Activated CD8-positive, alpha-beta memory T cell treated with anti-CD3 and anti-CD28 coated beads, Interleukin-2, amount 50 U/mL, for 24 hours (primary cell): ENCODE results near the gene SNAPIN.

Source experiments
- DNase-seq: peaks from one replicate; pipeline ENCODE4 v3.0.0-alpha.2; 2020; ENCODE audit errors: extremely low read depth

The SNAPIN gene

DNA sequence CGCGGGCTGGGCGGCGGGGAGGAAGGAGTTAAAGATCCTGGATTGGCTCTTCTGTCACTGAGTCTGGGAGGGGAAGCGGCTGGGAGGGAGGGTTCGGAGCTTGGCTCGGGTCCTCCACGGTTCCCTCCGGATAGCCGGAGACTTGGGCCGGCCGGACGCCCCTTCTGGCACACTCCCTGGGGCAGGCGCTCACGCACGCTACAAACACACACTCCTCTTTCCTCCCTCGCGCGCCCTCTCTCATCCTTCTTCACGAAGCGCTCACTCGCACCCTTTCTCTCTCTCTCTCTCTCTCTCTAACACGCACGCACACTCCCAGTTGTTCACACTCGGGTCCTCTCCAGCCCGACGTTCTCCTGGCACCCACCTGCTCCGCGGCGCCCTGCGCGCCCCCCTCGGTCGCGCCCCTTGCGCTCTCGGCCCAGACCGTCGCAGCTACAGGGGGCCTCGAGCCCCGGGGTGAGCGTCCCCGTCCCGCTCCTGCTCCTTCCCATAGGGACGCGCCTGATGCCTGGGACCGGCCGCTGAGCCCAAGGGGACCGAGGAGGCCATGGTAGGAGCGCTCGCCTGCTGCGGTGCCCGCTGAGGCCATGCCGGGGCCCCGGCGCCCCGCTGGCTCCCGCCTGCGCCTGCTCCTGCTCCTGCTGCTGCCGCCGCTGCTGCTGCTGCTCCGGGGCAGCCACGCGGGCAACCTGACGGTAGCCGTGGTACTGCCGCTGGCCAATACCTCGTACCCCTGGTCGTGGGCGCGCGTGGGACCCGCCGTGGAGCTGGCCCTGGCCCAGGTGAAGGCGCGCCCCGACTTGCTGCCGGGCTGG is 20.2 kb downstream of the SNAPIN start, which contains the start of gene NPR1:
Gene NPR1 (plus strand): TSS at position 170 of the 818 bp plus-strand sequence. CDS start 421 bp downstream, at position 591.
- no peak for DNase-seq

DNA sequence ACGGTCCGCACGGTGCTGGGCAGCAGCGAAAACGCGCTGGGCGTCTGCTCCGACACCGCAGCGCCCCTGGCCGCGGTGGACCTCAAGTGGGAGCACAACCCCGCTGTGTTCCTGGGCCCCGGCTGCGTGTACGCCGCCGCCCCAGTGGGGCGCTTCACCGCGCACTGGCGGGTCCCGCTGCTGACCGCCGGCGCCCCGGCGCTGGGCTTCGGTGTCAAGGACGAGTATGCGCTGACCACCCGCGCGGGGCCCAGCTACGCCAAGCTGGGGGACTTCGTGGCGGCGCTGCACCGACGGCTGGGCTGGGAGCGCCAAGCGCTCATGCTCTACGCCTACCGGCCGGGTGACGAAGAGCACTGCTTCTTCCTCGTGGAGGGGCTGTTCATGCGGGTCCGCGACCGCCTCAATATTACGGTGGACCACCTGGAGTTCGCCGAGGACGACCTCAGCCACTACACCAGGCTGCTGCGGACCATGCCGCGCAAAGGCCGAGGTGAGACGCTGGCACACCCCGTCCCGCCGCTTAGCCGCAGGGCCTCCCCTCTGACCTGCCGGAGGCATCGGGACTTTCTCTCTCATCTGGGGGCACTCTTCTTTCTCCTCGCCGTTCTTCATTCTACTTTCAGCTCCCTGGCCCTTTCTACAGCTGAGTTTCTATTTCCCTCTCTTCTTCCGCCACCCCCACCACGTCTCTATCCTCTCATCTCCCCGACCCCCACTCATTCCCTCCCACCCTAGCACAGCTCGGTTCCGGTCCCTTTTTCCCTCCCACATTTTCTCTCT is 21.0 kb downstream of the SNAPIN start:
- no peak for DNase-seq

DNA sequence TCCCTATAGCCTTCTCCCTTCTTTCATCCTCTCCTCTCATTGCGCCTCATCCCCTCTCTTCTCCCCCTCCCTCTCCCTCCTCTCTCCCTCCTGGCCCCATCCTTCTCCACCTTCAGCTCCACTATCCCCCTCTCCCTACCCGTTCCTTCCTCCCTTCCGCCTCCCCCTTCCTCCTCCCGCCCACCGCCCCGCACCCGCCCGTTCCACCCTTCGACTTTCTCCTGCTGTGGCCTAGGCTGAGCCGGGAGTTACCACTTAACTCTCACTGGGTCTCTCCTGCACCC is 21.6 kb downstream of the SNAPIN start:
- DNase-seq: no peak

DNA sequence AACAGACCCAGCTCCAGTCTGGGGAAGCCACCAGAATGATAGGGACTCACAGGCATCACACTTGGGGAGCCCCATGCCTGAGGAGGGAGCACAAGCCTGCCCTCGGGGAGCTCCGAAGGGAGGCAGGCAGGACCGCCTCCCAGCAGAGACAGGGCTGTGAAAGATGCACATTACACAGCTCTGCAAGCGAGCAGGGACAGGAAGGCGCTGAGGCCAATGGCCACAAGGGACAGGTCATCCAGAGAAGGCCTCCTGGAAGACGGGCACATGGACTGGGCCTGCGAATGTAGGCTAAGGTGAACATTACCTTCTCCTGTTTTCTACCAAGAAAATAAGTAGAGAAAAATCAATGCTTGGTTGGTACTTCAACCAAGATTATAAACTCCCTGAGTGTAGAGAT is 24.2 kb downstream of the SNAPIN start:
- no peak for DNase-seq

DNA sequence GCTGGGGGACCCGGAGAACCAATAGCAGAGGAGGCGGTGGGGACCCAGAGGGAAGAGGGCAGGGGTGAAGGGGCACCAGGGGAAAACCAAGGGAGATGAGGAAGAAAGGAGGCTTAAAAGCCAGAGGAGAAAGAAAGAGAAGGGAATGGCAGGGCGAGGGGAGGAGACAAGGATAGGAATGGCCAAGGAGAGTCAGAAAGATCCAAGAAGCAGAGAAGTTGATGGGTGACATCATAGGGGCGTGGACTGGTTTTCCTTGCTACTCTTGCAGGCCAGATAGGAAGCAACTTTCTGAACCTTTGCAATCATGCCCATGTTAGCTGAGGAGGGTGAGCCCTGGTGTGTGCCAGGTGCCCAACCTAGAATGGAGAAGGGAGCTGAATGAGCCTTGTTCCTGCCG is 25.4 kb downstream of the SNAPIN start:
- no peak for DNase-seq

DNA sequence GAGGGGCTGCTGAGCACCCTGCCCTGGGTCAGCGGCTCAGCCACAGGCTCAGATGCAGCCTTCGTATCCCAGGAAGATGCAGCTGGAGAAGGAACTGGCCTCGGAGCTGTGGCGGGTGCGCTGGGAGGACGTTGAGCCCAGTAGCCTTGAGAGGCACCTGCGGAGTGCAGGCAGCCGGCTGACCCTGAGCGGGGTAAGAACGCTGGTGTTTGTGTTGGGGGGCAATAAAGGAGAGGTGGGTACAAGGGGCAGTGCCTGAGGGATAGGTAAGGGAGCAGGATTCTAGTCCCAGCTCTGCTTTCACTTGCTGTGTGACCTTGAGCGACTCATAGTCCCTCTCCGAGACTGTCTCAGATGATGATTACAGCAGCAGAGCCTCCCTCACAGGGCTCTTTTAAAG is 26.4 kb downstream of the SNAPIN start:
- DNase-seq: no peak

DNA sequence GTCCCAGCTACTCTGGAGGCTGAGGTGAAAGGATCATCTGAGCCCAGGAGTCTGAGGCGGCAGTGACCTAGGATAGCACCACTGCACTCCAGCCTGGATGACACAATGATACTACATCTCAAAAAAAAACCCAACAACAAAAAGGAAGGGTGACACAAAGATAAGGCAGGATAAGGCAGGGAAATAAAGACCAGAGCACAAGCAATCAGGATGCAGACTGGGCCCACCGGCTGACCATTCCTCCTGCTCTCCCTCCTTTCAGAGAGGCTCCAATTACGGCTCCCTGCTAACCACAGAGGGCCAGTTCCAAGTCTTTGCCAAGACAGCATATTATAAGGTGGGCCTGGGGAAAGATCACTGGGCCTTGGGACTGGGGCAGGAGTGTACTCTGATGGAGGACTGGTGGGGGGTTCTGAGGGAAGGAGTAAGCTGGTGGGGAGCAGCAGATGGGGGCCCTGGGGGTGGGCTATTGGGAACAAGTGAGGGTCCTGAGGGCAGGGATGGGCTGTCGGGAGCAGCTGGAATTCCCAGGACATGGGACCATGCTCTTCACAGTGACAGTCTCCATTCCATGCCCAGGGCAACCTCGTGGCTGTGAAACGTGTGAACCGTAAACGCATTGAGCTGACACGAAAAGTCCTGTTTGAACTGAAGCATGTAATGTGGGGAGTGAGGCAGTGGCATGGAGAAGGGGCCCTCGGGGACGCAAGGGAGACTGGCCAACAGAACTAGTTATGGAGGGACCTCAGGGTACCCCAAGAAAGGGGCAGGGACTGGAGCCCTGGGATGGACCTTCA is 27.2 kb downstream of the SNAPIN start:
- DNase-seq: no peak

DNA sequence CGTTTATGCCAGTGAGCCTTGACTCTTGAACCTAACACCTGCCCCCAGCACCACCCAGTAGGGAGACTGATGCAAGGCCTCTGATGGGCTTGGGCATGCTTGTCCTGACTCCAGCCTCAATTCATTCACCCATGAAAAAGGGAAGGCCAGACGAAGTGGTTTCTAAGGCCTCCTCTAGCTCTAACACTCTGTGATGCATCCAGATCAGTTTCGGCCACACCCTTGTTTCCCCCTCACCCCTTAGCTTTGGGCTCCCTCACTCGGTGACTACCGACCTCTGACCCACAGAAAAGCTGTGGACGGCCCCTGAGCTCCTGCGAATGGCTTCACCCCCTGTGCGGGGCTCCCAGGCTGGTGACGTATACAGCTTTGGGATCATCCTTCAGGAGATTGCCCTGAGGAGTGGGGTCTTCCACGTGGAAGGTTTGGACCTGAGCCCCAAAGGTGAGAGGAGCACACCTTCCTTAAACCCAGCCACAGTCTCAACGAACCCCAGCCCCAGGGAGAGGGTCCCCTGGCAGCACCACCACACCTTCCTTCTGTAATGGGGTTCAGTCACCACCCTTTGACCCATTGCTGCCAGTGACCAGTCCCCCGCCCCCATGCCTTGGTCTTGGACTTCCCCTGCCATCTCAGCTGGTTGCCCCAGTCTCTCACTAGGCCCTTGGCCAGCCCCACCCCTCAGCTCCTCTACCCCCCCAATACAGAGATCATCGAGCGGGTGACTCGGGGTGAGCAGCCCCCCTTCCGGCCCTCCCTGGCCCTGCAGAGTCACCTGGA is 29.0 kb downstream of the SNAPIN start:
- no peak for DNase-seq

DNA sequence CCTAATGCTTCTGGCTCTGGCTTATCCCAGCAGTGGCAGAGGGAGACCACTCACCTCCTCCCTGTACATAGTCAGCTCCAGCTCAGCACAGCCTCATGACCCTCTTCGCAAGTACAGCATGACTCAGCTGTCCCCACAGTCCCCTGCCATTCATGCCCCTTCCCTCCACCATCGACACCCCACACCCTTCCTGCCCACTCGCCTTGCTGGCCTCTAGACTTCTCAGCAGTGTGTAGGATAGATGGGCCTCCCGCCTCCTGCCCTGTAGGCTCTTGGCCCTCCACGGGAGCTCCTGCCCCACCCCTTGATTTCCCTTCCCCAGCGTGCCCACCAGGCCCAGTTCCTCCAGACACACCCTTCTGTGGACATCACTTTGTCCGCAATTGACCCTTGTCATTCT is 29.8 kb downstream of the SNAPIN start:
- DNase-seq: no peak

DNA sequence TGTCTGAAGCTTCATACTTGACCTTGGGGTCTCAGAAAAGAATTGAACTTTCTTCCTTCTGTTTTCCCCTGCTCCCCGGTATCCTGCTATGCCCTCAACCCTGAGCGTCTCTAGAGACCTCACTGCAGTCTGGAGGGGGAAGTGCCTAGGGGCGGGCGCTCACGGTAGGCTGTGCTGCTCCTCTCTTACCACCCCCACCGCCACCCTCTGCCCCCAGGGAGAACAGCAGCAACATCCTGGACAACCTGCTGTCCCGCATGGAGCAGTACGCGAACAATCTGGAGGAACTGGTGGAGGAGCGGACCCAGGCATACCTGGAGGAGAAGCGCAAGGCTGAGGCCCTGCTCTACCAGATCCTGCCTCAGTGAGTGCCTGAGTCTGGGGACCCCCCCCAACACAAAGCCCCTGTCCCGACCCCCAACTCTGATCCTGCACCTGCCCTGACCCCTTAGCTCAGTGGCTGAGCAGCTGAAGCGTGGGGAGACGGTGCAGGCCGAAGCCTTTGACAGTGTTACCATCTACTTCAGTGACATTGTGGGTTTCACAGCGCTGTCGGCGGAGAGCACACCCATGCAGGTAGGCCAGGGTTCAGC is 30.3 kb downstream of the SNAPIN start:
- DNase-seq: no peak

DNA sequence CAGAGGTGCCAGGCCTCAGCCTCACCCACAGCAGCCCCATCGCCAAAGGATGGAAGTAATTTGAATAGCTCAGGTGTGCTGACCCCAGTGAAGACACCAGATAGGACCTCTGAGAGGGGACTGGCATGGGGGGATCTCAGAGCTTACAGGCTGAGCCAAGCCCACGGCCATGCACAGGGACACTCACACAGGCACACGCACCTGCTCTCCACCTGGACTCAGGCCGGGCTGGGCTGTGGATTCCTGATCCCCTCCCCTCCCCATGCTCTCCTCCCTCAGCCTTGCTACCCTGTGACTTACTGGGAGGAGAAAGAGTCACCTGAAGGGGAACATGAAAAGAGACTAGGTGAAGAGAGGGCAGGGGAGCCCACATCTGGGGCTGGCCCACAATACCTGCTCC is 35.0 kb downstream of the SNAPIN start:
- no peak for DNase-seq

DNA sequence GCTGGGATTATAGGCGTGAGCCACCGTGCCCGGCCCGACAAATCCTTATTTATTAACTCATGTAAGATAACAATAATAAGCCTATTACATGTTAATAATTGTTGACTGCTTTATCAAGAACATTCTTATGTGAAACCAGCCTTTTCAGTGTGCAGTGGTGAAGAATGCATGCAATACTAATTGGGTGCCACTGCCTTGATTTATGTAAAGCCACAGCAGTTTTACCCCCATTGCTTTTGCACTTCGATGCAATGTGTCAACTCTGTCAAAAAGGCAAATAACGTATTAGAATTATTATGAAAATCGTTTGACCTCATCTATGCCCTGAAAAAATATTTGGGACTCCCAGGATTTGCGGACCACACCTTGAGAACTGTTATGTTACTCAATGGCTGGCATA is 38.2 kb downstream of the SNAPIN start:
- DNase-seq: no peak

DNA sequence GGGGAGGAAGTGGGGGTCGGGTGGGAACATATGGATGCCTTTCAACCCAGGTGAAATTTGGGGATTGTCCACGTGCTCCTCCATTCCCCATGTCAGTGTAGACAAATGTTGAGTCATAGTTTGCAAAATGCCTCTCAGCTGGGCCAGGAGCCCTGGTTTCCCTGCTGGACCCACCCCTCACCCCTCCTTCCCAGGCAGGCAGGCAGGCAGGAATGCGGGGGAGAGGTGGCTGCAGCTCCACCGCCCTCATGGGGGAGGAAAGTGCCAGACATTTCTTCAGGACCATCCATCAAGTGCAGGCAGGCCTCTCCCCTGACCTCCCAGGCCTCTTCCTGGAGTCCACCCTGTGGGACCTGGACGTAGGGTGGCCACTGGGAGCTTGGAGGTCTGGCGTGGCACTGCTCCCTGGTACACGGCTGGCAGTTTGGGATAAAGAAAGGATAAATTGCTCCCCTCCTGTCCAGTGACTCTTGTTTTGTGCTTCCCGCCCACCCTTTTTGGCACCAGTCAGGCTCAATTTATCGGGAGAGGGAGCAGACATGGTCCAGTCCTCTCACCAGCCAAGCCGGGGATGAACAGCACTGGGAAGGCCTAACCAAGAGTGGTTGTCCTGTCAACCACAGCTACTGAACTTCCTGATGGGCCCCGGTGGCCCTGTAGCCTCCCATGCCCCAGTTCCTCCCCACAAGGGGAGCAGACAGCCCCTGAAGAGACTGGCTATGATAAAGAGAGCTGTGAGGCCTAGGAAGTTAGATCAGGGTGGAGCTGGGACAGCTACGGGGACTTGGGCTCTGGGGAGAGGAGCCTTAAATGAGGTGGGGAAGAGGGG is 38.9 kb downstream of the SNAPIN start:
- DNase-seq: no peak

DNA sequence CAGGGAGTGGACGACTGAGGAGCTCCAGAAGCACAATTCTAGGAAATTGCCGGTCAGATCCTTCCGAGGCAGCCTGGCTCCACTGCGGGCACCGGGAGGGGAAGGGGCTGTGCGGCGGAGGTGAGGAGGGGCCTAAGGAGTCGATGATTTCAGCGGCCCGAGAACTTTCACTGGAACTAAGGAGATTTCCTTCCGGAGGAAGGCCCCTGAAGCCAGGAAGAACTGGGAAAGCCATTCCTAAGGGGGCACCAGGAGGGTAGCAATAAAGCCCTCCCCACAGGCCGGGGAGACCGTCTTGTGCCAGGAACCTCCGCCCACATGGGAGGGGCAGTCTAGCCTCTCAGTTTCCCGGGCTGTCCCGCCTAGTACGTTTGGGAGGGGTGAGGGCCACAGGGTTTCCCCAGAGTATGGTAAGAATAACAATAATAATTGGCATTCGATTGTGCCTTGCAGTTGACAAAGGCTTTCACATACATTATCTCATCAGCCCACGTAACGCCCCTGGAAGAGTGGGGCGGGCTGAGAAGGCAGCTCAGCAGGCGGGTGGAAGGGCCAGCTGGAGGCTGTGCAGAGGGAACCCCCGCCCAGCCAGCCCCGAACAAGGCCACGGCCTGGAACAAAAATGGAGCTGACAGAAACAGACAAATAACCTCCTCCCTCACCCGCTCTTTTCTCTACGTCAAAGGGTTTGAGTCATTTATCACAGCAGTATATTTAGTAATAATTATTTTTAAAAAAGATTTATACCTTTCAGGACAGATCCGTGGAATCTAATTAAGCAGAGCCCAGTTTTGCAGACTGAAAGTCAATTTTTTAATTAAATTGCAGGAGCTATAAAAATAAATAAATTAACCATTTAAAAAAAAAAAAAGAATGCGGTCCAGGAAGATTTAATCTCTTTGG is 39.8 kb downstream of the SNAPIN start:
- DNase-seq: no peak

DNA sequence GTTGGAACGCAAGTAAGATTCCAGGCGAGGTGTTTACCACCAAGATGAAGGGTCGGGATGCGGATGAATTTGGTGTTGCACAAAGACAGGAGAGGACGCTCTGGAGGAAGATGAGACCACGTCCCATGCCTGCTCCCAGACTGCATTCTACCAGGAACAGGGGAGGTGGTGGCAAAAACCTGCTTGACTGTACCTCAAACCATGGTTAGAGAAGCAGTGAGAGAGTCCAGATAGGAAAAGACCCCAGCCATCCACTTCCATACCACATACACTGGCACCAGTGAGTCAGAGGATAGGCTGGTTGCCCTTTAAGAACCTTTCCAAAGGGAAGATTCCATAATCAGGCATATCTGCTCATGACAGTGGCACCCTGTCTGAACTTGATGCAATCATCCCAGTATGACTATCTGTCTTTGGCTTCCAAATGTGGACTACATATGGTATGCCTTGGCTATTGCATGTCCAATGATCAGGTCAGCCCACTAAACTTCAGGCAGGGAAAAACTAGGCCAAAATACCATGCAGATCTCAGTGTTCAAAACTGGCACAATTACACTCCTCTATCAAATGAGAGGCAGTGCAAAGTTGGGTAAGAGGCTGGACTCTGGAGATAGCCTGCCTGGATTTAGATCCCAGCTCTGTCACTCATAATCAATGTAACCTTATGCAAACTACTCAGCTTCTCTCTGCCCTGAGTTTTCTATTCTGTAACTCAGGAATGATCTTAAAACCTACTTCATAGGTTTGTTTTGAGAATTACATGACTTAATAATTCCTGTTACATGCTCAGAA is 40.6 kb downstream of the SNAPIN start:
- no peak for DNase-seq

DNA sequence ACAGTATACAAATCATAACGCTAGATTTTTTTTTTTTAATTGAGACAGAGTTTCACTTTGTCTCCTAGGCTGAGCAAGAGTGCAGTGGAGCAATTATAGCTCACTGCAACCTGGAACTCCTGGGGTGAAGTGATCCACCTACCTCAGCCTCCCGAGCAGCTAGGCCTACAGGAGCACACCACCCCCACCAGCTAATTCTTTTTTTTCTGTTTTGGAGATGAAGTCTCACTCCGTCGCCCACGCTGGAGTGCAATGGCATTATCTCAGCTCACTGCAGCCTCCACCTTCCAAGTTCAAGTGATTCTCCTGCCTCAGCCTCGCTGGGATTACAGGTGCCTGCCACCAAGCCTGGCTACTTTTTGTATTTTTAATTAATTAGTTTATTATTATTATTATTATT is 41.3 kb downstream of the SNAPIN start:
- DNase-seq: no peak

DNA sequence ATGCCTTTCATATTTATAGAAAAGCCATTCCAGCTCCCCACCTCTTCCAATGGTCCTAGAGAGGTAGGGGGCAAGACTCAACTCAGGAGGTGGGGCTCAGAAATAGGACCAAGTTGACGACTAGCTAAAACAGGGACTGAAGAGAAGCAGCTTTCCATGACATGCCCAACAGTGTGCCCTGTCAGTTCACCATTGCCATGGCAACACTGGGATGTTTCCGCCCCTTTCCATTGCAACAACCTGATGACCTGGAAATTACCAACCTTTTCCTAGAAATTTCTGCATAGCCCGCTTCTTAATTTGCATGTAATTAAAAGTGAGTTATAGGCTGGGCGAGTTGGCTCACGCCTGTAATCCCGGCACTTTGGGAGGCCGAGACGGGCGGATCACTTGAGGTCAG is 47.0 kb downstream of the SNAPIN start:
- DNase-seq: no peak

DNA sequence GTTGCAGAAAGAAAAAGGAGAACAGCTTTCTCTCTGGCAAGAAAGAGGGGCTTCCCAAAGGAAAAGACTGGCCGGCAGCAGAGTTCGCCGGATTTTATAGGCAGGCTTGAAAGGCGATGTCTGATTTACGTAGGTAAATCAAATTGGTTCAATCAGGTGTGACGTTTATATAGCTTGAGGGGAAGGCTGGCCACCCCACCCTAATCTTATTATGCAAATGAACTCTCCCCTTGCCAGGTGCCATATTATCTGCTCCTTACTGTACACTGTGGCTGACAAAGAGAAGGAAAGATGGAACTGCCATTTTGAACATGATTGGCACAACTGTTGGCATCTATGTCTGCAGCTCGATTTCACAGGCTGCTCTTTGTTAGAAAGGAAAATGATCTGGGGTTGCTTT is 52.5 kb downstream of the SNAPIN start:
- DNase-seq: no peak
